GM15510 (cell line): ENCODE data around the gene SHISAL1.

Experiments used
- POLR2A ChIP-seq: IDR thresholded peaks from 3 replicates; pipeline ENCODE4 v1.6.1; 2011; ENCODE audit warnings: borderline replicate concordance; ENCODE audit not compliant: insufficient read length; ENCODE audit errors: extremely low read depth

The SHISAL1 gene

GRCh38 chr22:44299124-44299523 lies 13.6 kb downstream of the SHISAL1 start:
- no peak for TF ChIP-seq POLR2A

DNA sequence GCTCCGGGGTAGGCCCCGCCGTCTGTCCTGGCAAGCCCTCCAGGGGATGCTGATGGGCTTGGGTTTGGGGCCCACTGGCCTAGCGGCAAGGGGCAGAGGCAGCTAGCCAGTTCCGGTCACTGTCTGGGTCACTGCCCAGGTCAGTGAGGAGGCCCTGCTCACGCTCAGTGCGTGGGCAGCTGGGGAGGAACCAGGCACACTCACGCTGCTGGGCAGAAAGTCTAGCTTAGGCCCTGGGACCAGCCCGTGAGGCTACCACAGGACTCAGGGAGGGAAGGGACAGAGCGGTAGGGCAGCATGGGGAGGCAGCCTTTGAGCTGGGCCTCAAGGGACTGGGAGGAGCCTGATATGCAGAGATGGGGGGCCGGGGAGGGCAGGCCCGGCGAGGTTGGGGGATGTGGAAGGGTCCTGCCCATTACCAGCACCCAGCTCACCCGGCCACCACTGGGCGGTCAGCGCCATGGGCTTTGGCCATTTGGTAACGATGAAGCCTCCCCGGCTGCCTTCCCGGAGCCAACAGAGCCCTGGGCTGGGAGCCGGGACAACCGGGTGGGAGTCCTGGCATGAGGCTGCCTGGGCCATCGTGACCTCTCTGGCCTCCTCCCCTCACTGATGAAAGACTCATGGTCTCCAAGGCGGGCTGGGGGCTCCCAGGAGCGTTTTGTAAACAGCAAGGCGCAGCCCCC lies 14.2 kb downstream of the SHISAL1 start:
- TF ChIP-seq POLR2A, result no peak

- no peak for TF ChIP-seq POLR2A
Measured at GRCh38 chr22:44297470-44298061, 15.2 kb downstream of the SHISAL1 start.

DNA sequence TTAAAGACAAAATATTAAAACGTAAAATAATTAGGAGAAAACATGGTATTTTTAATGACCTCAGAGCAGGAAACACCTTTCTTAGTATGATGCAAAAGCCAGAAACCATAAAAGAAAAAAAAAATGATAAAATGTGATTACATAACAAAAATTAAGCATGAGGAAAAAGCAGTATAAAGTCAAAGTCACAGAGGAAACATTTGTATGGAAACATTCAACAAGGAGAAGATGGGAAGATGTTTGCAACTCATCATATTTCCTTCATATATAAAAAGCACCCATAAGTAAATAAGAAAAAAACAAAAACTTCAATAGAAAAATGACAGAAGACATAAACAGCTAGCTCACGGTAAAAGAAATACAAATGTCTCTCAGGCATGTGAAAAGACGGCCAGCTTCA lies 17.3 kb downstream of the SHISAL1 start:
- TF ChIP-seq POLR2A, result no peak

DNA sequence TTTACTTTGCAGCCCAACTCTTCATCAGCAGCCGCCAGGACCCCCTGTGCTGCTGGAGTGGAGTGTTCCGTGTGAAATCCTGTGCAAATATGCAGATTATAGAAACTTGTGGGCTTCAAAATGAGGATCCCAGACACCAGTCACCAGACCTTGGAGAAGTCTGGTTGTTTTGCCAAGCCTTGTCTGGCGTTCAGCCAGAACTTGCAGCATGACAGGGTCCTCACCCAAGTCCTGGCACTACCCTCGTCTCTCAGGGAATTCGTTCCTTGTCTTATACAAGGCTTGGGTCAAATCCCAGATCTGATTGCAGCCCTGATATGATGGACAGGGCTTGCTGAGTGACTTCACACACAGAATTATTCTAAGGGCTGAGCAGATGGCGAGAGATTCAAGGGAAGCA lies 18.9 kb downstream of the SHISAL1 start:
- no peak for TF ChIP-seq POLR2A

- TF ChIP-seq POLR2A, result no peak
Measured at GRCh38 chr22:44293034-44293433, 19.7 kb downstream of the SHISAL1 start.

DNA sequence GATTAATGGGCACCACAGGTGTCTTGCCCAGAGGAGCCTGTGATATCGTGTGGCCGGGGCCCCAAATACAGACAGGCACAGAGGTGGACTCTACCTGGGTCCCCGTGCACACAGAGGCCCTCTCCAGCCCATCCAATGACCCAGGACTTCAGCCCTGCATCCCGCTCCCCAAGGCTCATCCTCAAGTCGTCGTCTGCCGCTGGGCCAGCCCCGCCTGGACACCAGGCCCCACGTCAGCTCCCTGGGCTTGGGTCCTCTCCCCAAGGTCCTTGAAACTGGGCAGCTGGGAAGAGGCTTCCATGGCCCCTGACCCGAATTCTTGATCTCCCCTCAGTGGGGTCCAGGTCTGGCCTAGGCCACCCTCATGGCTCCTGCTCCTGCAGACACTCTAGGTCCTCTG lies 20.2 kb downstream of the SHISAL1 start:
- no peak for TF ChIP-seq POLR2A

DNA sequence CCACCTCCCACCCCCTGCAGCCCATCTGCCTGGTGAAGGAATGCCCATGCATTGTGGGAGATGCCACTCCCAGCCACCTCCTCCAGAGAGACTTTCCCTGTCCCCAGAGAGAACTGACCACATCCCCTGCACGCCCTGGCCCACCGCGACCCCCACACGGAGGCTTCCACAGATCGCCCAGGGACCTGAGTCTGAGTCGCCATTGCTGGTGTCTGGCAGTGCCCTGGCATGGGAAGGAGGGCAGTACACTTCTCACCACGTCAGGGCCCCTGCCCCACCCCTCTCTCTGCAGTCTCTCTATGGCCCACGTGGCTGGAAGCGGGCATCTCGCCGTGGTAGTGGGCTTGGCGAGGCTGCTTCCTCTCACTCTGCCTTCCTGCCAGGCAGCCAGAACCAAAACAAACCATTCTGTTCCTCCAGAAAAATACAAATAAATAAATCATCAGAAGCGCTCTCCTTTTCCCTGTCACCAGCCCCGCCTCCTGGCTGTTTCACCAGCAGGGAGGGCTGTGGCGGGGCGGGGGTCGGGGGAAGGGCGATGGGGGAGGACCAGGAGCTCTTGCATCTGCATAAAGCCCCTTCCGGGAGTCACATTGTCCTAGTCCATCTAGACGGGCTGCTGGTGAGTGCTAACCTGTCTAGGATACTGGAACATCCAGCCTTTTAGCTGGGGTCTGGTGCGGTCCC lies 20.9 kb downstream of the SHISAL1 start:
- no peak for TF ChIP-seq POLR2A

- TF ChIP-seq POLR2A, result no peak
Measured at GRCh38 chr22:44291265-44291664, 21.5 kb downstream of the SHISAL1 start.

GRCh38 chr22:44289414-44290171 lies 23.2 kb downstream of the SHISAL1 start:
- no peak for TF ChIP-seq POLR2A

DNA sequence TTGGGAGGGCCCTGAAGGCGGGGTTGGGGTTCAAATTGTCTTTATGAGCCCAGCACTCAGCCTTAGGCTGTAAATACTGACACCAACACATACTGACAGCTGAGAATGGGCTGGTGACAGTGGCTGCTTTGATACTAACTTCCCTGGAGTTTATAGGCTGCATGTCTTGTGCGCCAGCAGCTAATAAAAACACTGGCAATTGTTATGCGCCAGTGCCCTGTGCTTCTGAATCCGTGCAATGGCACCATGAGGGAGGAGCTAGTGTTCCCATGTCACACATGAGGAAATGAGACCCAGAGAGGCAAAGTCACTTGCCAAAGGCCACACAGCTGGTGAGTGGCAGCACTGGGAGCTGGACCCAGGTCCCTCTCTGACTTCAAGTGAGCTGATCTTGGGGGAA lies 23.8 kb downstream of the SHISAL1 start:
- TF ChIP-seq POLR2A, result no peak

GRCh38 chr22:44287741-44288140 lies 25.0 kb downstream of the SHISAL1 start:
- TF ChIP-seq POLR2A, result no peak

GRCh38 chr22:44287121-44287693 lies 25.5 kb downstream of the SHISAL1 start:
- TF ChIP-seq POLR2A, result no peak

DNA sequence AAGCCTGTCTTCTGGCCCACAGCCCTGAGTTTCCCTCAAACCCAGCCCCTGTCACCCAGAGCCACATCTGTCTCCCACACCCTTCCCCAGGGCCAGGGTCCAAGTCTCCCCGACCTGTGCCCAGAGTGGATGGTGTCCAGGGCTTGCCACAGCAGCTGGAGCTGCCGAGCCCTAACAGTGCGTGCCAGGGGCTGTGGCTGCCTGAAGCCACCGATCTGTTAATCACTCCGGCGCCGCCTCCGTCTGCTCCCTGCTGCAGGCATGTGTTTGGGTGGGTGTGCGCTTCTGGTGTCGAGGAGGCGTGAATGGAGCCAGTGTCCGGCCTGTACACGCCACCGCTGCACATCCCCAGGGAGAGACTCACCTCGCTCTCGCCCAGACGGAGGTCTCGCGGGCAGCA lies 26.1 kb downstream of the SHISAL1 start:
- TF ChIP-seq POLR2A, result no peak

DNA sequence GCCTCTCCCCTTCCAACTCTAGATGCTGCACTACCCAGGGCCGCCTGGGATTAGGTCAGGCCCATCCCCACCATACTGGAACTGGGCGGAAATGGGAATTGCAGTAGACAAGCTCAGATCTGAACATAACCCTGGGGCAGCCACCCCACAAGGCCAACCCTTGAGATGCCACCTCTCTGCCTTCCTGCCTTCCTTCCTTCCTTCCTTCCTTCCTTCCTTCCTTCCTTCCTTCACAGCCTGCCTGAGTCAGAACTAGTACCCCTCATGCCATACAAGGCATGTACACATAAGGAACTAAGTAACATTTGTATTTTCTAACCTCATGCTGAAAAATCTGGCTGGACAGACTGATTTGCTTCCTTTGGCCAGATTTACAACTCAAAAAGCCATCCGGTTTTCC lies 28.0 kb downstream of the SHISAL1 start:
- no peak for TF ChIP-seq POLR2A
